ENCODE data around the gene FOXC1.

The FOXC1 gene

GRCh38 chr6:1651362-1651761 lies 41.6 kb downstream of the FOXC1 start:
- peaks cover 5% of the 10 kb centered on the region for H3K36me3 Mint-ChIP-seq (ENCODE audit: low read depth)
- TF ChIP-seq CTCF (IDR thresholded peaks at IDR 0.05; ENCODE audit: unreplicated experiment in 3 of 3), result no peak
- no peak overlapping the region for H3K4me3 Mint-ChIP-seq
- no peaks in the 10 kb centered on the region for H3K9me3 Mint-ChIP-seq
- H3K4me1 Mint-ChIP-seq, result no peaks in the 10 kb centered on the region
- H3K27ac Mint-ChIP-seq, result no peak overlapping the region
- H3K27me3 Mint-ChIP-seq (ENCODE audit: low read depth), result peaks cover 14% of the 10 kb centered on the region

GRCh38 chr6:1652842-1653241 lies 43.1 kb downstream of the FOXC1 start:
- Mint-ChIP-seq H3K27me3 (ENCODE audit: low read depth) (peaks cover 19% of the 10 kb centered on the region), H3K4me3 (no peak overlapping the region), H3K36me3 (ENCODE audit: low read depth) (peaks cover 5% of the 10 kb centered on the region), H3K27ac (no peak overlapping the region), H3K9me3 (no peaks in the 10 kb centered on the region), H3K4me1 (peaks cover 5% of the 10 kb centered on the region)
- no peak for TF ChIP-seq CTCF (IDR thresholded peaks at IDR 0.05; ENCODE audit: unreplicated experiment in 3 of 3)

GRCh38 chr6:1654054-1654453 lies 44.3 kb downstream of the FOXC1 start:
- peaks cover 5% of the 10 kb centered on the region for H3K4me1 Mint-ChIP-seq
- no peaks in the 10 kb centered on the region for H3K9me3 Mint-ChIP-seq
- H3K4me3 Mint-ChIP-seq, result no peak overlapping the region
- H3K27me3 Mint-ChIP-seq (ENCODE audit: low read depth), result peaks cover 24% of the 10 kb centered on the region
- H3K36me3 Mint-ChIP-seq (ENCODE audit: low read depth), result peaks cover 5% of the 10 kb centered on the region
- TF ChIP-seq CTCF (IDR thresholded peaks at IDR 0.05; ENCODE audit: unreplicated experiment in 3 of 3), result no peak
- no peak overlapping the region for H3K27ac Mint-ChIP-seq

GRCh38 chr6:1657116-1657770 lies 47.5 kb downstream of the FOXC1 start:
- peaks cover 30% of the 10 kb centered on the region for H3K27me3 Mint-ChIP-seq (ENCODE audit: low read depth)
- H3K27ac Mint-ChIP-seq, result peak overlapping the region; percentile 59 to 81 (median 69)
- peaks cover 5% of the 10 kb centered on the region for H3K36me3 Mint-ChIP-seq (ENCODE audit: low read depth)
- H3K9me3 Mint-ChIP-seq, result no peaks in the 10 kb centered on the region
- H3K4me3 Mint-ChIP-seq, result no peak overlapping the region
- TF ChIP-seq CTCF (IDR thresholded peaks at IDR 0.05; ENCODE audit: unreplicated experiment in 3 of 3), result no peak
- H3K4me1 Mint-ChIP-seq, result peaks cover 11% of the 10 kb centered on the region

GRCh38 chr6:1657771-1658165 lies 48.1 kb downstream of the FOXC1 start:
- peaks cover 16% of the 10 kb centered on the region for H3K4me1 Mint-ChIP-seq
- peak overlapping the region; percentile 59 to 81 (median 69) for H3K27ac Mint-ChIP-seq
- H3K36me3 Mint-ChIP-seq (ENCODE audit: low read depth), result peaks cover 5% of the 10 kb centered on the region
- no peak overlapping the region for H3K4me3 Mint-ChIP-seq
- H3K9me3 Mint-ChIP-seq, result no peaks in the 10 kb centered on the region
- H3K27me3 Mint-ChIP-seq (ENCODE audit: low read depth), result peaks cover 30% of the 10 kb centered on the region
- TF ChIP-seq CTCF (IDR thresholded peaks at IDR 0.05; ENCODE audit: unreplicated experiment in 3 of 3), result no peak
